ENCODE measurements around the gene TRIM27. TPM values are rescaled to one million over a fixed set of nuclear protein-coding genes. Genes with fewer than 3 reads are reported as not detected.
"Not testable (repeated sequence)": the region's sequence is repeated elsewhere in the genome, so short reads cannot be mapped to it uniquely, and the experiment has no call there.

TRIM27 gene
- total and polyA plus RNA-seq, 4 experiments from 2014 or later: 51.6 to 108 (median 83.5) TPM

GRCh38 chr6:28958561-28959243, 34.9 kb upstream of the TRIM27 start:
- POLR2A ChIA-PET (ENCODE audit: partially characterized antibody); H3K27ac ChIP-seq (ENCODE audit: low read depth, low read length); H3K4me1 ChIP-seq (ENCODE audit: insufficient read depth, low read length); H3K36me3 ChIP-seq (ENCODE audit: insufficient read depth, low read length); CTCF ChIA-PET (ENCODE audit: partially characterized antibody); intact Hi-C loops (cut with micrococcal nuclease); H3K4me3 ChIP-seq (ENCODE audit: low read length in 2 of 2); H3K36me3 Mint-ChIP-seq; DNase-seq; H3K27me3 ChIP-seq (ENCODE audit: insufficient read depth, low read length); H3K9me3 Mint-ChIP-seq; H3K27ac Mint-ChIP-seq; H3K4me3 Mint-ChIP-seq; H3K9me3 ChIP-seq (ENCODE audit: control insufficient read depth in 1 of 2, low read length in 2 of 2): not testable (repeated sequence)
- peaks cover 11 to 15% of the 10 kb centered on the region in 2 donors for H3K27me3 Mint-ChIP-seq
- H3K4me1 Mint-ChIP-seq: peaks cover 8 to 19% (median 14%) of the 10 kb centered on the region in 4 donors

- H3K4me3 Mint-ChIP-seq; H3K9me3 ChIP-seq (ENCODE audit: control insufficient read depth in 1 of 2, low read length in 2 of 2); POLR2A ChIA-PET (ENCODE audit: partially characterized antibody); H3K27ac Mint-ChIP-seq; H3K36me3 Mint-ChIP-seq; H3K27ac ChIP-seq (ENCODE audit: low read depth, low read length); H3K27me3 ChIP-seq (ENCODE audit: insufficient read depth, low read length); H3K9me3 Mint-ChIP-seq; H3K36me3 ChIP-seq (ENCODE audit: insufficient read depth, low read length); H3K4me3 ChIP-seq (ENCODE audit: low read length in 2 of 2); intact Hi-C loops (cut with micrococcal nuclease); CTCF ChIA-PET (ENCODE audit: partially characterized antibody); DNase-seq: not testable (repeated sequence)
- H3K4me1 ChIP-seq (ENCODE audit: insufficient read depth, low read length): peaks cover 11% of the 10 kb centered on the region
- Mint-ChIP-seq H3K27me3 (peaks cover 15% of the 10 kb centered on the region in 2 donors), H3K4me1 (peaks cover 13 to 27% (median 19%) of the 10 kb centered on the region in 4 donors)
Observed at GRCh38 chr6:28957795-28958314, 34.1 kb upstream of the TRIM27 start.

- Histone ChIP-seq H3K4me3 (ENCODE audit: low read length in 2 of 2) (no peak overlapping the region), H3K9me3 (ENCODE audit: control insufficient read depth in 1 of 2, low read length in 2 of 2) (no peaks in the 10 kb centered on the region), H3K27ac (ENCODE audit: low read depth, low read length) (no peak overlapping the region), H3K4me1 (ENCODE audit: insufficient read depth, low read length) (peaks cover 11% of the 10 kb centered on the region), H3K27me3 (ENCODE audit: insufficient read depth, low read length) (peaks cover 4% of the 10 kb centered on the region), H3K36me3 (ENCODE audit: insufficient read depth, low read length) (no peaks in the 10 kb centered on the region)
- Mint-ChIP-seq H3K9me3 (peaks cover 0 to 4% (median 0%) of the 10 kb centered on the region in 8 donors), H3K36me3 (no peaks in the 10 kb centered on the region), H3K4me3 (no peak overlapping the region), H3K27ac (peak overlapping the region in 1 of 7 donors; percentile 96), H3K27me3 (peaks cover 13 to 14% of the 10 kb centered on the region in 2 donors), H3K4me1 (peaks cover 17 to 33% (median 25%) of the 10 kb centered on the region in 4 donors)
- DNase-seq: no peak
- ChIA-PET CTCF (ENCODE audit: partially characterized antibody) (no interaction called here), POLR2A (ENCODE audit: partially characterized antibody) (no interaction called here)
- intact Hi-C loops (cut with micrococcal nuclease): no loop called here
Observed at GRCh38 chr6:28956331-28956730, 32.5 kb upstream of the TRIM27 start.

- Mint-ChIP-seq H3K36me3 (no peaks in the 10 kb centered on the region), H3K27me3 (peaks cover 6 to 8% of the 10 kb centered on the region in 2 donors), H3K27ac (peak overlapping the region in 6 of 7 donors; percentile 37 to 96 (median 84)), H3K4me1 (peaks cover 17 to 38% (median 26%) of the 10 kb centered on the region in 4 donors), H3K9me3 (peaks cover 0 to 9% (median 0%) of the 10 kb centered on the region in 8 donors), H3K4me3 (peak overlapping the region; percentile 71 to 93 (median 84))
- DNase-seq: peak in 1 of 5 donors; percentile 22
- ChIA-PET POLR2A (ENCODE audit: partially characterized antibody) (interaction anchor here (0.7 to 2.0 kb wide), 7 partner anchors 10 to 62 kb away, joined by 3 to 7 read pairs (median 4); partner anchors contain the start of gene TRIM27), CTCF (ENCODE audit: partially characterized antibody) (interaction anchor here (1.7 kb wide), 1 partner anchor 116 kb away, joined by 7 read pairs; no protein-coding TSS in a partner anchor)
- Histone ChIP-seq H3K36me3 (ENCODE audit: insufficient read depth, low read length) (no peaks in the 10 kb centered on the region), H3K4me3 (ENCODE audit: low read length in 2 of 2) (peak overlapping the region; percentile 7 to 17), H3K4me1 (ENCODE audit: insufficient read depth, low read length) (peaks cover 11% of the 10 kb centered on the region), H3K9me3 (ENCODE audit: control insufficient read depth in 1 of 2, low read length in 2 of 2) (no peaks in the 10 kb centered on the region), H3K27me3 (ENCODE audit: insufficient read depth, low read length) (no peaks in the 10 kb centered on the region), H3K27ac (ENCODE audit: low read depth, low read length) (no peak overlapping the region)
- intact Hi-C loops (cut with micrococcal nuclease): loop anchor here (1.0 kb wide), 2 partner anchors 12 to 28 kb away; no protein-coding TSS in a partner anchor
Observed at GRCh38 chr6:28953585-28954258, 29.9 kb upstream of the TRIM27 start.

- Histone ChIP-seq H3K9me3 (ENCODE audit: control insufficient read depth in 1 of 2, low read length in 2 of 2) (no peaks in the 10 kb centered on the region), H3K4me3 (ENCODE audit: low read length in 2 of 2) (peak overlapping the region in 1 of 2 donors; percentile 7), H3K4me1 (ENCODE audit: insufficient read depth, low read length) (peaks cover 11% of the 10 kb centered on the region), H3K27ac (ENCODE audit: low read depth, low read length) (no peak overlapping the region), H3K27me3 (ENCODE audit: insufficient read depth, low read length) (no peaks in the 10 kb centered on the region), H3K36me3 (ENCODE audit: insufficient read depth, low read length) (no peaks in the 10 kb centered on the region)
- peaks cover 17 to 38% (median 26%) of the 10 kb centered on the region in 4 donors for H3K4me1 Mint-ChIP-seq
- H3K27ac Mint-ChIP-seq: peak overlapping the region; percentile 37 to 96 (median 81)
- peaks cover 0 to 9% (median 0%) of the 10 kb centered on the region in 8 donors for H3K9me3 Mint-ChIP-seq
- intact Hi-C loops (cut with micrococcal nuclease): loop anchor here (1.0 kb wide), 2 partner anchors 12 to 28 kb away; no protein-coding TSS in a partner anchor
- ChIA-PET POLR2A (ENCODE audit: partially characterized antibody) (interaction anchor here (0.7 to 2.0 kb wide), 8 partner anchors 9 to 116 kb away, joined by 3 to 7 read pairs (median 4); partner anchors contain the start of gene TRIM27), CTCF (ENCODE audit: partially characterized antibody) (interaction anchor here (1.7 kb wide), 1 partner anchor 116 kb away, joined by 7 read pairs; no protein-coding TSS in a partner anchor)
- peak; percentile 55 to 74 (median 62) for DNase-seq
- no peaks in the 10 kb centered on the region for H3K36me3 Mint-ChIP-seq
- peaks cover 6 to 8% of the 10 kb centered on the region in 2 donors for H3K27me3 Mint-ChIP-seq
- H3K4me3 Mint-ChIP-seq: peak overlapping the region; percentile 71 to 93 (median 84)
Observed at GRCh38 chr6:28953039-28953584, 29.3 kb upstream of the TRIM27 start.

- H3K27me3 Mint-ChIP-seq; H3K4me3 ChIP-seq (ENCODE audit: low read length in 2 of 2); H3K9me3 ChIP-seq (ENCODE audit: control insufficient read depth in 1 of 2, low read length in 2 of 2); H3K4me3 Mint-ChIP-seq; H3K36me3 ChIP-seq (ENCODE audit: insufficient read depth, low read length); H3K27me3 ChIP-seq (ENCODE audit: insufficient read depth, low read length); DNase-seq; H3K36me3 Mint-ChIP-seq; H3K27ac ChIP-seq (ENCODE audit: low read depth, low read length): not testable (repeated sequence)
- Mint-ChIP-seq H3K9me3 (peaks cover 0 to 11% (median 0%) of the 10 kb centered on the region in 8 donors), H3K27ac (peak overlapping the region in 1 of 7 donors; percentile 67), H3K4me1 (peaks cover 15 to 35% (median 24%) of the 10 kb centered on the region in 4 donors)
- ChIA-PET POLR2A (ENCODE audit: partially characterized antibody) (interaction anchor here (1.0 kb wide), 1 partner anchor 108 kb away, joined by 3 read pairs; no protein-coding TSS in a partner anchor), CTCF (ENCODE audit: partially characterized antibody) (interaction anchor here (0.9 to 1.2 kb wide), 2 partner anchors 9 to 112 kb away, joined by 3 read pairs; no protein-coding TSS in a partner anchor)
- intact Hi-C loops (cut with micrococcal nuclease): loop anchor here (10.0 kb wide), 1 partner anchor 1775 kb away; no protein-coding TSS in a partner anchor
- peaks cover 11% of the 10 kb centered on the region for H3K4me1 ChIP-seq (ENCODE audit: insufficient read depth, low read length)
Observed at GRCh38 chr6:28949656-28950195, 25.9 kb upstream of the TRIM27 start.

Measured in CD4-positive, alpha-beta memory T cell (primary cell).